GM12873 (cell line): ENCODE data around the gene GPR183.
A peak's percentile ranks its signal among the peaks of the same experiment; 100 is the strongest.

Source experiments
- TF ChIP-seq, protein P1 (sequence below): IDR thresholded peaks from 2 replicates; pipeline ENCODE4 v1.5.1; 2012; ENCODE audit warnings: low read depth, mild to moderate bottlenecking, moderate library complexity, low read length, control low read depth; ENCODE audit not compliant: insufficient read depth; ENCODE audit errors: missing control alignments

GPR183 gene

DNA sequence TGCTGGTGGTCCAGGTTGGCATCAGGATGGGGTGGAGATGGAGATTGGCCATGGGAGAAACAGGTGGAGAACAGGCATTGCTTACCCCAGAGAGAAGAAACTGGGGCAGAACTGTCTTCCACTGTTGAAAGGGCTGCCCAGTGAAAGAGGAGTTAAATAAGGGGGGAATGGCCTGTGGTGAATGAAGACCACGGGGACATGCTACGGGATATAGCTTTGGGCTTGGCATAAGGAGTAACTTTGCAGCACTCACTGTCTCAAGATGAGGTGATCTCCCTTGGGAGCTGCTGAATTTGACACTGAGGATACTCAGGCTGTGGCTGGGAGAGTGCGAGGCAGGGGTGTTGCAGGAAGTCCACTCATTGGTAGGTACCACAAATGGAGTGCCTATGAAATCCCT is 38.4 kb downstream of the GPR183 start:
- TF ChIP-seq, protein P1, sequence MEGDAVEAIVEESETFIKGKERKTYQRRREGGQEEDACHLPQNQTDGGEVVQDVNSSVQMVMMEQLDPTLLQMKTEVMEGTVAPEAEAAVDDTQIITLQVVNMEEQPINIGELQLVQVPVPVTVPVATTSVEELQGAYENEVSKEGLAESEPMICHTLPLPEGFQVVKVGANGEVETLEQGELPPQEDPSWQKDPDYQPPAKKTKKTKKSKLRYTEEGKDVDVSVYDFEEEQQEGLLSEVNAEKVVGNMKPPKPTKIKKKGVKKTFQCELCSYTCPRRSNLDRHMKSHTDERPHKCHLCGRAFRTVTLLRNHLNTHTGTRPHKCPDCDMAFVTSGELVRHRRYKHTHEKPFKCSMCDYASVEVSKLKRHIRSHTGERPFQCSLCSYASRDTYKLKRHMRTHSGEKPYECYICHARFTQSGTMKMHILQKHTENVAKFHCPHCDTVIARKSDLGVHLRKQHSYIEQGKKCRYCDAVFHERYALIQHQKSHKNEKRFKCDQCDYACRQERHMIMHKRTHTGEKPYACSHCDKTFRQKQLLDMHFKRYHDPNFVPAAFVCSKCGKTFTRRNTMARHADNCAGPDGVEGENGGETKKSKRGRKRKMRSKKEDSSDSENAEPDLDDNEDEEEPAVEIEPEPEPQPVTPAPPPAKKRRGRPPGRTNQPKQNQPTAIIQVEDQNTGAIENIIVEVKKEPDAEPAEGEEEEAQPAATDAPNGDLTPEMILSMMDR: no peak

DNA sequence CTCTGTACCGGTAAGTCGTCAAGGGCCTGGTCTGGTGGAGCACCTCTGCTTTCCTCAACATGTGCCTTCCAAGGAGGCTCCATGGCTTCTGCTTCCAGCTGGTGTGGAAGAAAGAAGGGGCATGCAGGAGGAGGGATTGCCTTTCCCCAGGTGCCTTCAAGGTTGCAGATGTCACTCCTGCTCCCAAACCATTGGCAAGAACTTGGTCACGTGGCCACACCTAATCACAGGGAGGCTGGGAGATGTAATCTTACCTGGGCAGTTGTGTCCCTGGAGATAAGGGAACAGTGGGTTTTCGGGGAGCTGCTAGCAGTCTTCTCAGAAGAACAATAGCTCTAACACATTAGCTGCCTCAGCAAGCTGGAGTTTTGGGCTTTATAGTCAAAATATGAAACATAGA is 39.3 kb downstream of the GPR183 start:
- TF ChIP-seq, protein P1: no peak

DNA sequence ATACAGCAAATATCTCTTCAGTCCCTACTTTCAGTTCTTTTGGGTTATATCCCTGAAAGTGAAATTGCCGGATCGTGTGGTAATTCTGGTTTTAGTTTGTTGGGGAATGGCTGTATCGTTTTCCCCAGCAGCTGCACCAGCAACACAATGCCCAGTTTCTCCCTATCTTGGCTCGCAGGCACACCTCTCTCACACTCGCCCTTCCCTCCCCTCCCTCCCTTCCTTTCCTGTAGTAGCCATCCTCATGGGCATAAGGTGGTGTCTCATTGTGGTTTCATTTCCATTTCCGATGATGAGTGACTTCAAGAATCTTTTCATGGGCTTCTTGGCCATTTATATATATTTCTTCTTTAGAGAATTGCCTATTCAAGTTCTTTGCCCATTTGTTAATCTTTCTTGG is 40.4 kb downstream of the GPR183 start:
- TF ChIP-seq, protein P1: no peak

DNA sequence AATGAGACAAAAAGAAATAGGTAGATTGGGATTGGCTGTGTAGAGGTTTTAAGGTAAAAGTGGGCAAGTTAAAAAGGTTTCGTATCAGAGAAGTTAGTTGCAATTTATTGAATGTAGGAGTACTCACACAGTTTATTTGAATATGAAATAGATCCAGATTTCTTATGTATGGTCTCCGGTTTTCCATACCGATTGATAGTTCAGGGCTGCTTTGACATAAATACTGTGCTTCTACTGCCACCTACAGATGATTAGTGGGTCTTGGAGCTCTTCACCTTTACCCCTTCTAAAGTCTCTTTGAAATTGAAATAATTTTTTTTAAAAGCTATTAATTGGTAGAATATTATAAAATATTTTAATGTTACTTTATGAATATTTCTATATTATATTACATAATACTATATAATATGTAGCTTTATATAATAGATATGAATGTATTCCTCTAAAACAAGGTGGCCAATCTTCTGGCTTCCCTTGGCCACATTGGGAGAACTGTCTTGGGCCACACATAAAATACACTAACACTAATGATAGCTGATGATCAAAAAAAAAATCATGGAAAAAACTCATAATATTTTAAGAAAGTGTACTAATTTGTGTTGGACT is 41.3 kb downstream of the GPR183 start:
- TF ChIP-seq, protein P1: peak; percentile 59

DNA sequence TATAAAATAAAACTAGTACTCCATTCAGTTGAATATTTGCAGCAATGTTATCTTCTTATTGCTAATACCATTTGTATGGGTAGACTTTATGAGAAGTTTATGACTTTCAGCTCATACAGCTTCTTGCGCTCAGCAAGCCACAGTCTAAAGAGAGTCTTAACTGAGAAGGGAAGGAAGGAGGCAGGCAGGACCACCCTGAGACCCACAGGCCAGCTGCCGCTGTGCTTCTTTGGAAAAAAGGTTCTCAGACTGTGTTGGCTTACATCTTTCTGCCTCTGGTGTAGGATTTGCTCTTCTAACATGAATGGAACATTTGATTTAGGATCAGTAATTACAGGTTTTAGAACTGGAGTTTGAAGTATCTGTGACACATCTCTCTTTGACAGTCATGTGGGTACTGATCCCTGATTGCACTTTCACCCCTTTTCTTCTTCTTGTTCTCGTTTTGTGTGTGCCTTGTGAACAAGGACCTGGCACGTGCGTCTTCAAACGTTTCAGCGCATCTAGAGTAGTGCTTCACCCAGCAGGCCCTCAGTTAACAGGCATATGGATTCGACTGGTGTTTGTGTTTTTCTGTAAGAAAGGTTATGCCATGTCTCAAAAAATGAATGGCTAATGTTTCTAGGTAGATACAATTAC is 41.9 kb downstream of the GPR183 start:
- TF ChIP-seq, protein P1: no peak

DNA sequence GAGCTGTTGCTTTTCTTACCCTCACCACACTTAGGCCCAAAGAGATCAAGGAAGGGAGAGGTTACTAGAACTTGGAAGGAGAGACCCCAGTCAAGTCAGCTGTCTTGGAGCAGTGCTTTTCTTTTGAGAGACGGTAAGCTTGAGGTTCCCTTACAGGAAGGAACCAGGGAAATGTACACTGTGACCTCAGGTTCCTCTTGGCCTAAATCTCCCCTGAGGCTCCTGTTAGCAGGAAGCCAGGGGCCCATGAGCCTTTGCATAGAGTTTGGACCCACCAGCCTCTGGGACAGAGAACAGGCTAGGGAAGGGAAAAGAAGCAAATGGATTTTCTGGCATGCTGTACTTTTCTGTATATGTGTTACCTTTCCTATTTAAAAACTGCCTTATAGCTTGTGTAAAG is 43.1 kb downstream of the GPR183 start:
- TF ChIP-seq, protein P1: no peak

DNA sequence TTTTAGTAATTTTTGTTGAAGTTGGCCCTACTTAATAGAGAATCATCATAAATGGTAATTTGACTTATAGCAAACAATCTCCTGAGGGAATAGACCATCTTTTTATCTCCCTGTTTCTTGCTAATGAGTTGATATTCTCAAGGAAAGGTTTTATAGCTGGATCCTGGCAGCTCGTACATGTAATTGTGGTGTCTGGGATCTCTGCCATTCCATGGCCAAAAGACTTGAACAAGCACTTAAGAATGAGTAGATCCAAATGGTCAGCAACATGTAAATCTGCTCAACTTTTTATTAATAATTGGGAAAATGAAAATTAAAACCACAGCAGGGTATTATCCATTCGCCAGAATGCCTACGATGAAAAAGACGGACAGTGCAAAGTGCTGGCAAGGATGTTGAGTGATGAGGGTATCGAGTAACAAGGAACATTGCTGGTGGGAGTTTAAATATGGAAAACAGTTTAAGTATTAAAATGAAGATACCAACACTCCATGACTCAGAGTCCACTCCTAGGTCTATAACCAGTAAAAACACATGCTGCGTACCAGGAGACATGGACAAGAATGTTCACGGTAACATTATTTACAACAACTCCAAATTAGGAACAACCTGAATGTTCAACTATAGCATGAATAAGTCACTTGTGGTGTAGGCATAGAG is 43.9 kb downstream of the GPR183 start:
- TF ChIP-seq, protein P1: no peak
